Trophoblast cell (in vitro differentiated cells and primary cell): Measurements from ENCODE around the gene ANO8.

Experiments
- DNase-seq, 2 donors: peaks; one replicate each; pipeline ENCODE4 v3.0.0-alpha.2; 2016
- H2AFZ ChIP-seq: 2 replicates; pipeline ENCODE4 v1.6.1; 2013; ENCODE audit warnings: low read length, moderate library complexity, mild to moderate bottlenecking; ENCODE audit not compliant: insufficient read depth, poor library complexity
- H2AK5ac ChIP-seq: 2 replicates; pipeline ENCODE4 v1.6.1; 2013; ENCODE audit warnings: mild to moderate bottlenecking, low read length
- H2BK120ac ChIP-seq: 2 replicates; pipeline ENCODE4 v1.6.1; 2013; ENCODE audit warnings: low read length, mild to moderate bottlenecking, moderate library complexity; ENCODE audit not compliant: insufficient read depth, poor library complexity
- H2BK12ac ChIP-seq: 2 replicates; pipeline ENCODE4 v1.6.1; 2013; ENCODE audit warnings: mild to moderate bottlenecking, low read length, moderate library complexity
- H2BK5ac ChIP-seq: 2 replicates; pipeline ENCODE4 v1.6.1; 2013; ENCODE audit warnings: low read length, low read depth, moderate library complexity, mild to moderate bottlenecking; ENCODE audit not compliant: poor library complexity
- H3K14ac ChIP-seq: 2 replicates; pipeline ENCODE4 v1.6.1; 2013; ENCODE audit warnings: mild to moderate bottlenecking, low read length
- H3K18ac ChIP-seq: 2 replicates; pipeline ENCODE4 v1.6.1; 2013; ENCODE audit warnings: mild to moderate bottlenecking, low read length
- H3K23ac ChIP-seq: 2 replicates; pipeline ENCODE4 v1.6.1; 2013; ENCODE audit warnings: low read length
- H3K27ac ChIP-seq: 2 replicates; pipeline ENCODE4 v1.5.1; 2013; ENCODE audit warnings: low read depth, mild to moderate bottlenecking, inconsistent platforms, low read length, moderate library complexity
- H3K27me3 ChIP-seq: 2 replicates; pipeline ENCODE4 v1.6.1; 2013; ENCODE audit warnings: inconsistent platforms, mild to moderate bottlenecking, low read length, moderate library complexity; ENCODE audit not compliant: insufficient read depth
- H3K36me3 ChIP-seq, 2 experiments: 1 replicate in 1 of 2; 2 replicates in 1 of 2; pipeline ENCODE4 v1.6.1; 2013; ENCODE audit warnings: low read length in 2 of 2, mild to moderate bottlenecking in 2 of 2, moderate library complexity in 1 of 2; ENCODE audit not compliant: insufficient read depth in 2 of 2, control insufficient read depth in 1 of 2
- H3K4ac ChIP-seq: 2 replicates; pipeline ENCODE4 v1.6.1; 2013; ENCODE audit warnings: low read depth, mild to moderate bottlenecking, low read length, moderate library complexity
- H3K4me1 ChIP-seq, 2 experiments: 1 replicate in 1 of 2; 2 replicates in 1 of 2; pipeline ENCODE4 v1.6.1; 2013; ENCODE audit warnings: low read length in 2 of 2, mild to moderate bottlenecking in 2 of 2, moderate library complexity in 1 of 2; ENCODE audit not compliant: insufficient read depth in 2 of 2, control insufficient read depth in 1 of 2
- H3K4me2 ChIP-seq: 2 replicates; pipeline ENCODE4 v1.6.1; 2013; ENCODE audit warnings: inconsistent platforms, mild to moderate bottlenecking, low read length, moderate library complexity
- H3K4me3 ChIP-seq: 2 replicates; pipeline ENCODE4 v1.5.1; 2013; ENCODE audit warnings: mild to moderate bottlenecking, low read depth, low read length, inconsistent platforms
- H3K79me1 ChIP-seq: one replicate; pipeline ENCODE4 v1.6.1; 2013; ENCODE audit warnings: low read length
- H3K79me2 ChIP-seq: 2 replicates; pipeline ENCODE4 v1.6.1; 2013; ENCODE audit warnings: low read length, mild to moderate bottlenecking; ENCODE audit not compliant: control insufficient read depth, insufficient read depth, poor library complexity
- H3K9ac ChIP-seq: 2 replicates; pipeline ENCODE4 v1.6.1; 2013; ENCODE audit warnings: mild to moderate bottlenecking, low read length
- H3K9me3 ChIP-seq: 2 replicates; pipeline ENCODE4 v1.6.1; 2013; ENCODE audit warnings: low read depth, mild to moderate bottlenecking, control low read depth, inconsistent platforms, low read length; ENCODE audit not compliant: insufficient read depth
- H4K12ac ChIP-seq: 2 replicates; pipeline ENCODE4 v1.6.1; 2013; ENCODE audit warnings: low read depth, mild to moderate bottlenecking, low read length, moderate library complexity
- H4K8ac ChIP-seq: 2 replicates; pipeline ENCODE4 v1.6.1; 2013; ENCODE audit warnings: low read depth, mild to moderate bottlenecking, low read length, moderate library complexity
- H4K91ac ChIP-seq: one replicate; pipeline ENCODE4 v1.6.1; 2013; ENCODE audit warnings: low read depth, mild to moderate bottlenecking, low read length, moderate library complexity
- WGBS: extraction: QIAGEN DNeasy Blood & Tissue Kit; methylation state at CpG from one replicate; pipeline ENCODE4 v1.1.7; 2013; ENCODE audit warnings: missing lambda C conversion rate; ENCODE audit not compliant: insufficient read length, insufficient coverage; ENCODE audit errors: extremely low coverage; 5-methylcytosine and 5-hydroxymethylcytosine counted together

Gene ANO8

GRCh38 chr19:17318966-17319365 lies 15.7 kb downstream of the ANO8 start:
- H3K18ac ChIP-seq, result no peak overlapping the region
- no peak overlapping the region for H3K14ac ChIP-seq
- H3K4me1 ChIP-seq, result no peaks in the 10 kb centered on the region
- no peak overlapping the region for H2AK5ac ChIP-seq
- H3K4ac ChIP-seq, result no peak overlapping the region
- no peak overlapping the region for H3K9ac ChIP-seq
- H3K4me2 ChIP-seq, result no peak overlapping the region
- H3K23ac ChIP-seq, result no peak overlapping the region
- no peak overlapping the region for H3K4me3 ChIP-seq
- H2BK12ac ChIP-seq, result no peak overlapping the region
- H3K36me3 ChIP-seq, result peaks cover 65 to 66% of the 10 kb centered on the region in 2 experiments
- H2AFZ ChIP-seq, result no peak overlapping the region
- no peaks in the 10 kb centered on the region for H3K79me2 ChIP-seq
- DNase-seq, result peak in 1 of 2 donors; percentile 0
- no peak overlapping the region for H2BK120ac ChIP-seq
- no peak overlapping the region for H3K27ac ChIP-seq
- no peak overlapping the region for H4K8ac ChIP-seq
- H3K9me3 ChIP-seq, result peaks cover 3% of the 10 kb centered on the region
- H3K79me1 ChIP-seq, result no peaks in the 10 kb centered on the region
- no CpG with 5 or more reads among the region's 6 CpGs for WGBS
- no peak overlapping the region for H4K12ac ChIP-seq
- no peak overlapping the region for H2BK5ac ChIP-seq
- no peak overlapping the region for H4K91ac ChIP-seq
- H3K27me3 ChIP-seq, result no peaks in the 10 kb centered on the region

GRCh38 chr19:17314007-17314593 lies 20.6 kb downstream of the ANO8 start:
- peak overlapping the region; percentile 58 for H3K18ac ChIP-seq
- peaks cover 39 to 46% of the 10 kb centered on the region in 2 experiments for H3K36me3 ChIP-seq
- no CpG with 5 or more reads among the region's 19 CpGs for WGBS
- no peak overlapping the region for H4K12ac ChIP-seq
- H3K4ac ChIP-seq, result peak overlapping the region; percentile 29
- no peak overlapping the region for H3K23ac ChIP-seq
- no peak overlapping the region for H3K4me2 ChIP-seq
- H4K91ac ChIP-seq, result no peak overlapping the region
- H2BK12ac ChIP-seq, result no peak overlapping the region
- no peak overlapping the region for H3K4me3 ChIP-seq
- H3K27ac ChIP-seq, result no peak overlapping the region
- no peak overlapping the region for H2AFZ ChIP-seq
- peaks cover 14% of the 10 kb centered on the region for H3K79me2 ChIP-seq
- DNase-seq, result no peak
- H2BK120ac ChIP-seq, result no peak overlapping the region
- H3K14ac ChIP-seq, result no peak overlapping the region
- no peak overlapping the region for H4K8ac ChIP-seq
- no peak overlapping the region for H2AK5ac ChIP-seq
- H3K4me1 ChIP-seq, result peaks cover 26 to 29% of the 10 kb centered on the region in 2 experiments
- H3K9ac ChIP-seq, result no peak overlapping the region
- H3K9me3 ChIP-seq, result peaks cover 4% of the 10 kb centered on the region
- H3K27me3 ChIP-seq, result no peaks in the 10 kb centered on the region
- peaks cover 14% of the 10 kb centered on the region for H3K79me1 ChIP-seq
- no peak overlapping the region for H2BK5ac ChIP-seq

GRCh38 chr19:17312189-17313113 lies 22.2 kb downstream of the ANO8 start:
- DNase-seq, result no peak
- H3K18ac ChIP-seq, result peak overlapping the region; percentile 15
- peak overlapping the region; percentile 10 for H2BK5ac ChIP-seq
- H2BK12ac ChIP-seq, result peak overlapping the region; percentile 5
- peaks cover 29 to 40% of the 10 kb centered on the region in 2 experiments for H3K36me3 ChIP-seq
- H3K27me3 ChIP-seq, result no peaks in the 10 kb centered on the region
- peaks cover 4% of the 10 kb centered on the region for H3K9me3 ChIP-seq
- H2AK5ac ChIP-seq, result no peak overlapping the region
- peaks cover 14% of the 10 kb centered on the region for H3K79me1 ChIP-seq
- peak overlapping the region; percentile 46 for H3K4me2 ChIP-seq
- no peak overlapping the region for H4K12ac ChIP-seq
- peak overlapping the region; percentile 17 for H3K14ac ChIP-seq
- H2BK120ac ChIP-seq, result peak overlapping the region; percentile 15
- no CpG with 5 or more reads among the region's 20 CpGs for WGBS
- peak overlapping the region; percentile 24 for H4K8ac ChIP-seq
- H3K4me1 ChIP-seq, result peaks cover 29 to 34% of the 10 kb centered on the region in 2 experiments
- peaks cover 14% of the 10 kb centered on the region for H3K79me2 ChIP-seq
- peak overlapping the region; percentile 6 for H3K4me3 ChIP-seq
- no peak overlapping the region for H3K23ac ChIP-seq
- H4K91ac ChIP-seq, result peak overlapping the region; percentile 58
- peak overlapping the region; percentile 42 for H3K9ac ChIP-seq
- peak overlapping the region; percentile 83 for H3K27ac ChIP-seq
- no peak overlapping the region for H2AFZ ChIP-seq
- peak overlapping the region; percentile 47 for H3K4ac ChIP-seq

- Histone ChIP-seq H3K18ac (peak overlapping the region; percentile 2), H4K12ac (no peak overlapping the region), H3K79me2 (peaks cover 14% of the 10 kb centered on the region), H3K27ac (peak overlapping the region; percentile 83), H3K79me1 (peaks cover 14% of the 10 kb centered on the region), H2AK5ac (no peak overlapping the region), H3K23ac (no peak overlapping the region), H3K14ac (peak overlapping the region; percentile 2), H3K9me3 (peaks cover 4% of the 10 kb centered on the region), H2BK12ac (peak overlapping the region; percentile 63), H3K27me3 (no peaks in the 10 kb centered on the region), H3K36me3 (peaks cover 28 to 35% of the 10 kb centered on the region in 2 experiments), H2AFZ (no peak overlapping the region), H3K4me2 (peak overlapping the region; percentile 46), H3K9ac (no peak overlapping the region), H4K8ac (no peak overlapping the region), H4K91ac (peak overlapping the region; percentile 61), H2BK5ac (peak overlapping the region; percentile 10), H3K4me3 (peak overlapping the region; percentile 6), H3K4me1 (peaks cover 29 to 34% of the 10 kb centered on the region in 2 experiments), H2BK120ac (no peak overlapping the region), H3K4ac (no peak overlapping the region)
- WGBS, result no CpG with 5 or more reads among the region's 11 CpGs
- DNase-seq, result peak; percentile 99
These were observed 23.0 kb downstream of the ANO8 start for GRCh38 chr19:17311455-17312188.
